HG02973 (cell line): ENCODE measurements around the gene SLC39A8.
A peak's percentile ranks its signal among the peaks of the same experiment; 100 is the strongest.
"Not testable (repeated sequence)": the region's sequence is repeated elsewhere in the genome, so short reads cannot be mapped to it uniquely, and the experiment has no call there.

Source experiments
- ATAC-seq: cut with Tn5 transposase; IDR thresholded peaks from one replicate; pipeline ENCODE4 v1.9.1; 2021; ENCODE audit warnings: moderate library complexity; ENCODE audit not compliant: unreplicated experiment

SLC39A8 gene

GRCh38 chr4:102344954-102345794, at the start of gene SLC39A8:
SLC39A8 (minus strand) TSS chr4:102345482; CDS start chr4:102344662, 820 bp downstream.
- ATAC-seq: peak; percentile 84

GRCh38 chr4:102392033-102392744, 46.9 kb upstream of the SLC39A8 start:
- ATAC-seq: no peak

GRCh38 chr4:102390438-102390837, 45.2 kb upstream of the SLC39A8 start:
- peak; percentile 95 for ATAC-seq

DNA sequence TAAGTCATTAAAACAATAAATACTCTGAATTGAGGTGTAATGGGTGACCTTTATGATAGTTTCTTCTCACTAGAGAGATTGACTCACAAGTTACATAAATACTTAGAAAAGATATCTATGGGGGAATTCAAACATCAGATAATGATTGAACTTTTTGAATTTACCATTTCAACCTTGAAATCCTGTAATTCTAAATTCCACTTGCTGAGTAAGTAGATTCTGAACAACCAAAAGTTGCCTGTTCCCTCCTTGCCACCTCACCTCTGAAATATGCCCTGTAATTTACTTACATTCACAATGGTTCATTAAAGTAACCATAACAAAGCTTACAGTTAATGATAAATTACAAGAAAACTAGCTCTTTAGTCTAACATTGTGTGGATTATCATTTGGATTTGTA, 43.3 kb upstream of the SLC39A8 start:
- ATAC-seq: no peak

- ATAC-seq: no peak
These were observed 42.4 kb upstream of the SLC39A8 start for GRCh38 chr4:102387552-102388150.

DNA sequence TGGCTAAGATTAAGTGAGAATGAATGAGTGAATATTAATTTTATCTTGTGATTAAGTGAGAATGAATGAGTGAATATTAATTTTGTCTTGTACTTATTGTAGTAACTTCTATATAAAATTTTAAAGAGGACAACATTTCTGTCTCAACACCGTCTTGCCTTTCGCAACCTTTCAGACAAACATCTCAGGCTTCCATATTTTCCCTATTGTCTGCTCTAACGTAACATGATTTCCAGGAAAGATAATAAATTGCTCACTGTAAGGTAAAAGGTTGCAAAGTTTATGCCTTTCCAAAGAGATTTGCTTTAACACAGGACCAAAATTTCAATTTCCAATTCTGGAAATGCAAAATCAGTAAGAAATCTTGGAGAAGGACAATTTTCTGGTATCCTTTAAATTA, 41.7 kb upstream of the SLC39A8 start:
- no peak for ATAC-seq

- ATAC-seq: not testable (repeated sequence)
These were observed 35.0 kb upstream of the SLC39A8 start for GRCh38 chr4:102380253-102380652.

DNA sequence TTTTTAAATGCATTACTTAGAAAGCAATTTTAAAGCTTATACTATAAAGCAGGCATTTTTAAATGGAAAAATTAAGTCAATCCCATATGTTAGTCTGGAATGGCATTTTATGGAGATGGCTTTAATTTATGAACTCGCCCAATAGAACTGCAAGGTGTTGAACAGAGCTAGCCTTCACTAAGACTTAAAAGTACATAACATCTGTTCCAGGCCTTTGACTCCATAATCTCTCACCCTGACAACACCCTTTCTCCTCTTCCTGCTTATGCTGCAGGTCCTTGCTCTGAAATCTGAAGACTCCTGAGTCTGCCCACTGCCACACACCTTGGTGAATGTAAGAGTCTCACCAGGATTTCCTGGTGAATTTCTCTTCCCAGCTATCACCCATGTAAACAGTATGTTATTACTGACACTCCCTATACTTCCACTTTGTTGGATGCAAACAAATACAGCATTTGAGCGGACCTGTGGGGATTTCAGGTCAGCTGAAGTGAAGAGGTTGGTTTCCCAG, 17.7 kb upstream of the SLC39A8 start:
- ATAC-seq: no peak

DNA sequence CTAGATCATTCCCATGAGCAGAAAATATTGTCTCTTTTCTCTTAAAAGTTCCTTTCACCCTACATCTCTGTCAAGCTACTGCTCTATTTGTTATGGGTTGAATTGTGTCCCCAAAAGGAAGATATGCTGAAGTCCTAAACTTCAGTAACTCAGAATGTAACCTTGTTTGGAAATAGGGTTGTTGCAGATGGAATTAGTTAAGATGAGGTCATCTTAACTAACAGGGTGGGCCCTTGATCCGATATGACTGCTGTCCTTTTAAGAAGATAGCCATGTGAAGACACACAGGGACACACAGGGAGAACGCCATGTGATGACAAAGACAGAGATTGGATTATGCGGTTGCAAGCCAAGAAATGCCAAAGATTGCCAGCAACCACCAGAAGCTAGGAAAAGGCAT, 12.8 kb upstream of the SLC39A8 start:
- no peak for ATAC-seq

GRCh38 chr4:102357637-102358036, 12.4 kb upstream of the SLC39A8 start:
- not testable (repeated sequence) for ATAC-seq

DNA sequence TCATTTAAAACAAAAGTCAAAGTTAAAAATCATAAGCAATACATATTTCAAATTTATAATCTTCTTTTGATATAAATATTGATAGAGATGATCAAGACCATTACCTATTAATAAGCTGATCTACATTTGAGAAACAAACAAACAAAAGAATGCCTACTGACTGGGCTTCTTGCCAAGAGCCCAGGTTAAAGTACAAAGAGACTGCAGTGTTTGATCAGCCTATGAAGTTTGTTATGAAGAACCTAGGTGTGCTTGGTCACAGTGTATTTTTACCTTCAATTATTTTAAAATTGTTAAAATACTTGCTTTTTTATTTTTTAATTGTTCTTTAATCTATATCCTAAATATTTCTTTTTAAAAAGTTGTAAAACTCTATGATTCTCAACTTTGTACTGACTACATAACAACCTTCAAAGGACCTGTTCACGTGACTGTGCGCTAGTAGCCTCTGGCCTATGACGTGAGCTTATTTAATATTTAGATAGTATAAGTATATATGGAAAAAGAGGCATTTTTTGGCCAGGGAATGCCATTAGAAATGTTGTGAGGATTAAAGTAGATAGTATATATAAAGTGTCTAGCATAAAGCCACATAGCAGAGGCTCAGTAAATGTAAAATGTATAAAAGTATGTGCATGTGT, 11.4 kb upstream of the SLC39A8 start:
- no peak for ATAC-seq

GRCh38 chr4:102355748-102356147, 10.5 kb upstream of the SLC39A8 start:
- no peak for ATAC-seq

DNA sequence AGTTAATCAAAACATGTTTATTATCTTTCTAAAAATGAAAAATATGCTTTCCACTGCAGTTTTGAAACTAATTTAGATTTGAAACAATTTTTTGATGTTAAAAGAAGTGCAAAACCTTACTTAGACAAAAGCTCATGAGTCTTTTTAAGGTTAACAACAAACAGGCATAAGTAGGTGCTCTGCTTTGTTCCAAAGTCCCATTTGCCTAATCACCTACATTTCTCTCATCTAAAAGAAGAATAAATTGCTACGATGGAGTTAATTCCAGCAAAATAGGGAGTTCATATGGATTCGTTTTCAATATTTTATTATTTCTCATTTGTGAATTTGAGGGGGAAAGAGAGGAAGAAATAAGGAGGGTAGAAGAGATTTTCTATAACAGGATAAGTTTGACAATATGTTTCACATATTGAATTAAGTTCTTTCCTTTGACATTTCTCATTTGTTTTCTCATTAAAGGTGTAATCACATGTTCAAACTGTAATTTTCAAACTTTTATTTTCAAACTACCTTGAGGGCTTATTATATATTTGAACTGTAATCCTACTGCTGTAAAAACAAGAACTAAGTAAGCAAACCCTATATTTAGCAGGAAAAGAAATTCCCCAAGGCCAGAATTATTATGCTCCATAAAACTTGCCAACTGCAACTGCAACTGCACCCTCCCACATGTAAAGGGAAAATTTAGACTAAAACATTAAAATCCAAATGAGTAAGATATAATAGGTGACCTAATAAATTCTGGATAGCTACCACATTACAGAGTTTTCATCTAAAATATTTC, 9.6 kb upstream of the SLC39A8 start:
- no peak for ATAC-seq

- no peak for ATAC-seq
These were observed 7.5 kb upstream of the SLC39A8 start for GRCh38 chr4:102352781-102353180.

DNA sequence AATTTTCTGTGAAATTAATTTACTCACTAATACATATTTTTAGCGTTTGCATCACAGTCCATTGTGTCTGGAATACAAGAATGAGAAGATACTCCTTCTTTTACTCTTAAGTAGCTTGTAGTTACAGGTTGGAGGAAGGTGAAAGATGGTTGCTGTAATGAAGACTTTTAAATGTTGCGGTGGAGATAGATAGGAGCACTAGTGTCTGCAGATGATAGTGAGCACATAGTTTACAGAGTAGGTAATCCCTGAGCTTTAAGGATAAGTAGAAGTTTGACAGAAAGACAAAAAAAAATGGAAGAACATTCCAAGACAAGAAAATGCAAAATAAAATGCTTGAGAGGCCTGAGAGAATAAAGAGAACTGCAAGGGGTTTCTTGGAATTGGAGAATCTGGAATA, 5.4 kb upstream of the SLC39A8 start:
- no peak for ATAC-seq

DNA sequence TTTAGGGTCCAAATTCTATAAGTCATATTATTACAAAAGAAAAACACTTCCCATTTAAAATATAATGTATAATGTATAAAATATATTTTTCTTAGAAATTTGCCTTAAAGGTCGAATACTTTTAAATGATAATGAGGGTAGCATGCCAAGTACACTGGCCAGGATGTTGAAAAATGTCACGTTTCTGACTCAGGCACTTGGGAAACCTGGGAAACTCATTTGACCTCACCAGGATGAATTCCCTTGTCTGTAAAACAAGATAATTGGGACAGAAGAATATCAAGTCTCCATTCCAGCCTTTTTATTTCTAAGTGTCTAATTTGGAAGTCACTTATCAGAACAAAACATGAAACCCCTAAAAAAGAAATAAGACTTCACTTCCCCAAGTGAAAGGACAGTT, 3.4 kb upstream of the SLC39A8 start:
- ATAC-seq: no peak

GRCh38 chr4:102345795-102346100, 466 bp upstream of the SLC39A8 start:
- no peak for ATAC-seq

GRCh38 chr4:102344520-102344953, 745 bp downstream of the SLC39A8 start:
- ATAC-seq: peak; percentile 45

GRCh38 chr4:102343964-102344519, 1.2 kb downstream of the SLC39A8 start:
- ATAC-seq: peak; percentile 40

DNA sequence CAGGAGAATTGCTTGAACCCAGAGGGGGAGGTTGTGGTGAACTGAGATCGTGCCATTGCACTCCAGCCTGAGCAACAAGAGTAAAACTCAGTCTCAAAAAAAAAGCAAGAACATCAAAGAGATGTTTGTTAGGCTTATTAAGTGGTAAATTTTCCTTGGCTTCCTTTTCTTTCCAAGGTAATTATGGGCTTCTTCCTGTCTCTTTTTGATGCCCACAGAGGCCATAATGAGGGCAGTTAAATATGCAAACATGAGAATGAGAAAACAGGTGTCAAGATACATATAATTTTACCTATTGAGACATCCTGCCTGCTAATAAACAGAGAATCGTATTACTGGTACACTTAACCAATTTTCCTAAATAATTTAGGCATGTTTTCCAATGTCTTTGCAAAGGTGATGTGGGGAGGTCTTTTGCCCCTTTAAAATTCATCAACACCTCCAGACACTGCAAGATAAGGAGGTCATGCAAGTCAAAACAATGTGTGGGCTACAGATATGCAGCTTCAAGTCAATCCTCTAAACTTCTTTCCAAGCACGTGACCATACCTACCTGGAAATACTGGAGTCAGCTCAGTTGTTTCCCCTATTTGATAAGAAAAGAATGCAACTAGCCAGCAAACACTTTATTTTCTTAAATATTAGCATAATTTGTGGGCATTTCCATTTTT, 2.7 kb downstream of the SLC39A8 start:
- ATAC-seq: no peak
